ENCODE measurements around the gene GPS2.

The GPS2 gene

GRCh38 chr17:7292194-7292593 lies 23.0 kb downstream of the GPS2 start:
- DNase-seq: no peak

- no peak for DNase-seq
Measured at GRCh38 chr17:7290685-7291084, 24.5 kb downstream of the GPS2 start.

GRCh38 chr17:7290166-7290565 lies 25.0 kb downstream of the GPS2 start:
- no peak for DNase-seq

GRCh38 chr17:7289256-7290032 lies 25.7 kb downstream of the GPS2 start:
- DNase-seq: no peak

GRCh38 chr17:7285679-7286078 lies 29.5 kb downstream of the GPS2 start:
- DNase-seq: no peak

- no peak for DNase-seq
Measured at GRCh38 chr17:7284911-7285310, 30.2 kb downstream of the GPS2 start.

- no peak for DNase-seq
Measured at GRCh38 chr17:7283471-7284216, 31.5 kb downstream of the GPS2 start.

- DNase-seq: no peak
Measured at GRCh38 chr17:7282752-7283321, 32.3 kb downstream of the GPS2 start.

GRCh38 chr17:7281953-7282751 lies 33.0 kb downstream of the GPS2 start:
- DNase-seq: peak; percentile 59

- DNase-seq: peak; percentile 96
Measured at GRCh38 chr17:7281074-7281952, 33.8 kb downstream of the GPS2 start, which contains the start of gene SLC2A4. Gene SLC2A4, plus strand, starts transcription at chr17:7281718. Its CDS starts 217 bp downstream, at chr17:7281935.

GRCh38 chr17:7280519-7281073 lies 34.6 kb downstream of the GPS2 start:
- DNase-seq: peak; percentile 93

- no peak for DNase-seq
Measured at GRCh38 chr17:7279448-7279847, 35.7 kb downstream of the GPS2 start.

GRCh38 chr17:7266784-7267183 lies 48.4 kb downstream of the GPS2 start:
- no peak for DNase-seq

- DNase-seq: no peak
Measured at GRCh38 chr17:7263801-7264078, 51.4 kb downstream of the GPS2 start.

GRCh38 chr17:7262935-7263800 lies 52.0 kb downstream of the GPS2 start:
- no peak for DNase-seq

All from activated CD8-positive, alpha-beta memory T cell treated with anti-CD3 and anti-CD28 coated beads, Interleukin-2, amount 50 U/mL, for 48 hours (primary cell).